Embryonic facial prominence (tissue), 1 donor: ENCODE measurements around the gene SCAF8.

Experiments
- DNase-seq: peaks from one replicate; pipeline ENCODE4 v3.0.0-alpha.2; 2016; ENCODE audit errors: extremely low spot score

Gene SCAF8

GRCh38 chr6:154840363-154840762 is 107.1 kb downstream of the SCAF8 start:
- DNase-seq = no peak

- no peak for DNase-seq
Observed at GRCh38 chr6:154841109-154841508, 107.9 kb downstream of the SCAF8 start.

GRCh38 chr6:154842833-154843232 is 109.6 kb downstream of the SCAF8 start:
- DNase-seq = no peak

- no peak for DNase-seq
Observed at GRCh38 chr6:154847318-154847717, 114.1 kb downstream of the SCAF8 start.

GRCh38 chr6:154848580-154848979 is 115.4 kb downstream of the SCAF8 start:
- no peak for DNase-seq

- DNase-seq = no peak
Observed at GRCh38 chr6:154849475-154849874, 116.3 kb downstream of the SCAF8 start.

GRCh38 chr6:154852687-154853086 is 119.5 kb downstream of the SCAF8 start:
- DNase-seq = no peak

GRCh38 chr6:154857529-154857928 is 124.3 kb downstream of the SCAF8 start:
- DNase-seq = no peak

GRCh38 chr6:154861825-154862224 is 128.6 kb downstream of the SCAF8 start:
- no peak for DNase-seq

GRCh38 chr6:154862536-154862935 is 129.3 kb downstream of the SCAF8 start:
- no peak for DNase-seq

- DNase-seq = no peak
Observed at GRCh38 chr6:154864066-154864430, 130.8 kb downstream of the SCAF8 start.

- DNase-seq = no peak
Observed at GRCh38 chr6:154865291-154865690, 132.1 kb downstream of the SCAF8 start.

- peak; percentile 40 for DNase-seq
Observed at GRCh38 chr6:154868143-154868594, 135.0 kb downstream of the SCAF8 start.

- DNase-seq = no peak
Observed at GRCh38 chr6:154872542-154873114, 139.4 kb downstream of the SCAF8 start.

- DNase-seq = no peak
Observed at GRCh38 chr6:154873546-154873945, 140.3 kb downstream of the SCAF8 start.

- no peak for DNase-seq
Observed at GRCh38 chr6:154874773-154875592, 141.8 kb downstream of the SCAF8 start.

GRCh38 chr6:154876486-154877280 is 143.5 kb downstream of the SCAF8 start:
- no peak for DNase-seq

GRCh38 chr6:154878871-154879491 is 145.8 kb downstream of the SCAF8 start:
- DNase-seq = no peak

- no peak for DNase-seq
Observed at GRCh38 chr6:154882107-154882506, 148.9 kb downstream of the SCAF8 start.
